Breast epithelium (tissue), 4 donors: ENCODE measurements around the gene DOCK9. TPM values are rescaled to one million over a fixed set of nuclear protein-coding genes. Genes with fewer than 3 reads are reported as not detected.

Source experiments
- DNase-seq, 2 donors: peaks; one replicate each; pipeline ENCODE4 v3.0.0-alpha.2; 2019; ENCODE audit warnings: low spot score in 2 of 2
- H3K27ac ChIP-seq, 2 donors: fragments of 200-600 bp; sonication (generic) in 1 of 2; one replicate each; pipeline ENCODE4 v1.5.1; 2016 to 2019; ENCODE audit warnings: mild to moderate bottlenecking in 1 of 2
- H3K27me3 ChIP-seq, 2 donors: fragments of 200-600 bp; sonication (generic) in 1 of 2; one replicate each; pipeline versions ENCODE4 v1.5.1 to v1.6.0; 2017 to 2019; ENCODE audit warnings: control low read depth in 1 of 2, mild to moderate bottlenecking in 1 of 2
- H3K36me3 ChIP-seq: fragments of 200-600 bp; one replicate; pipeline ENCODE4 v1.5.1; 2019
- H3K4me1 ChIP-seq, 2 donors: fragments of 200-600 bp; sonication (generic); one replicate each; pipeline ENCODE4 v1.5.1; 2016 to 2019; ENCODE audit warnings: control low read depth in 1 of 2
- H3K4me3 ChIP-seq, 3 donors: fragments of 200-600 bp; sonication (generic); 1 replicate in 2 of 3; 2 replicates in 1 of 3; pipeline ENCODE4 v1.5.1; 2016 to 2019; ENCODE audit warnings: mild to moderate bottlenecking in 3 of 3, moderate library complexity in 2 of 3
- H3K9me3 ChIP-seq, 2 donors: fragments of 200-600 bp; sonication (generic) in 1 of 2; one replicate each; pipeline ENCODE4 v1.5.1; 2016 to 2019; ENCODE audit warnings: control low read depth in 1 of 2
- CTCF ChIP-seq, 3 donors: fragments of 450-650 bp; IDR thresholded peaks; one replicate each; pipeline ENCODE4 v1.5.1; 2016 to 2017; ENCODE audit warnings: antibody characterized with exemption in 3 of 3, mild to moderate bottlenecking in 3 of 3, moderate library complexity in 3 of 3
- POLR2A ChIP-seq: fragments of 450-650 bp; IDR thresholded peaks from one replicate; pipeline ENCODE4 v1.6.1; 2016; ENCODE audit warnings: antibody characterized with exemption, mild to moderate bottlenecking, moderate library complexity
- POLR2AphosphoS5 ChIP-seq, 3 donors: sonication (generic); formaldehyde crosslinking; IDR thresholded peaks; one replicate each; pipeline ENCODE4 v1.6.1; 2017; ENCODE audit warnings: antibody characterized with exemption in 3 of 3
- intact Hi-C: fragments of 100-400 bp; cut with DNase I; formaldehyde crosslinking; loops from one replicate; pipeline ENCODE4 v1.15.1; 2023; ENCODE audit warnings: low total_unique reads
- total RNA-seq, 3 donors: library from RNA; depleted of rRNA; stranded (reverse); fragments of >200 nt; gene quantifications; one replicate each; pipeline ENCODE4 v1.1.0, GENCODE V29; 2016

DOCK9 gene
- total RNA-seq, 3 donors from 2014 or later: 85.5 to 155 (median 92.2) TPM

DNA sequence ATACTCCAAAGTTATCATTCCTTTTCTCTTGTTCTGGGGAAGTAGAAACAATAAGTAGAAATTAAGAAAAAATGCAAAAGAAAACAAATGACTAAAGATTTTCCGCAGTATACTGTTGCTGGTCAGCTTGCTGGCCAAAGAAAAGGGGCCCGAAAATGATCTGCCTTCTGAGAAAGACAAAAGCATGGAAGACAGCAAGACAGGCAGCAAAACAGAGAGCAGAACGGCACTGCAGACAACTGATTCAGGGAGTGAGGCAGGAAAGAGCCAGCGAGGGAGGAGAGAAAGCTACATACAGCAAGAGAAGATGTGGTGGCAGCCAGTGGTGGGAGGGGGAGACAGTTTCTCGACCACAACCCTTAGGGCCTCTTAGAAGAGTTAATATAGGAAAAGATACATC, 5.3 kb upstream of the DOCK9 start:
- intact Hi-C loops: loop anchor here (10.0 kb wide), 1 partner anchor 132 kb away; no protein-coding TSS in a partner anchor
- TF ChIP-seq POLR2A (no peak), POLR2AphosphoS5 (IDR thresholded peaks at IDR 0.05) (no peak), CTCF (IDR thresholded peaks at IDR 0.05) (no peak)
- H3K9me3 ChIP-seq: no peaks in the 10 kb centered on the region

GRCh38 chr13:98981369-98982080, 3.7 kb upstream of the DOCK9 start:
- Histone ChIP-seq H3K4me1 (peaks cover 0 to 6% of the 10 kb centered on the region in 2 donors), H3K4me3 (no peak overlapping the region), H3K9me3 (no peaks in the 10 kb centered on the region), H3K27ac (no peak overlapping the region), H3K27me3 (no peaks in the 10 kb centered on the region), H3K36me3 (no peaks in the 10 kb centered on the region)
- intact Hi-C loops: loop anchor here (10.0 kb wide), 1 partner anchor 133 kb away; no protein-coding TSS in a partner anchor
- DNase-seq: no peak
- TF ChIP-seq CTCF (IDR thresholded peaks at IDR 0.05): no peak
- TF ChIP-seq POLR2A: no peak
- TF ChIP-seq POLR2AphosphoS5 (IDR thresholded peaks at IDR 0.05): no peak

More for the DNA sequence above, 5.3 kb upstream of the DOCK9 start:
- H3K4me3 ChIP-seq: no peak overlapping the region
- no peaks in the 10 kb centered on the region for H3K27me3 ChIP-seq
- H3K36me3 ChIP-seq: no peaks in the 10 kb centered on the region
- no peak for DNase-seq
- H3K4me1 ChIP-seq: no peaks in the 10 kb centered on the region
- no peak overlapping the region for H3K27ac ChIP-seq

DNA sequence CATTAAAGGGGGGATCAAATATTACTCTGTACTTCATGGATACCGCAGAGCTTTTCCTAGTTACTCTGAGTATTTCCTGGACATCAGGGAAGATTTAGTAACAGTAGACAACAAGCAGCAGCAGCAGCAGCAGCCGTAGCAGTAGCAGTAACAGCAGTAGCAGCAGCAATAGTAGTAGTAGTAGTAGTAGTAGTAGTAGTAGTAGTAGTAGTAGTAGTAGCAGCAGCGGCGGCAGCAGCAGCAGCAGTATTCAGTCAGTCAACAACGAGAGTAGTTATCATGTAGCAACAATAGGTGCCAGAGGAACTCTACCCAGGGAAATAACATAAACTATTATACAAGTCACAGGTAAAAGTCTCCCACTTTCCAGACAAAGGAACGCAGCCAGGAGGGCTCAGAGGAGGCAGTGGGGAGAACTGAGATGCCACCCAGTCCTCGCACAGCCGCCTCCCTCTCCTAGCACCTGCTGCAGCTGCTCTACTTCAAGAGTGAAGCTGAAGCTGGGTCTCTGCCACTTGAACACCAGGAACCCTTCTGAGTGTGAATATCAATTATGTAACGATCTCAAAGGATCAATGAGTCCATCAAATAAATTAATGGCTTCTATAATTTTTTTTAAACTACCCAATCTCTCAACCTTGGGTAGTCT, 1.3 kb upstream of the DOCK9 start:
- Histone ChIP-seq H3K4me3 (no peak overlapping the region), H3K27me3 (no peaks in the 10 kb centered on the region), H3K27ac (peak overlapping the region; percentile 44 to 80), H3K36me3 (no peaks in the 10 kb centered on the region), H3K4me1 (peaks cover 3 to 6% of the 10 kb centered on the region in 2 donors), H3K9me3 (no peaks in the 10 kb centered on the region)
- TF ChIP-seq POLR2AphosphoS5 (IDR thresholded peaks at IDR 0.05) (no peak), CTCF (IDR thresholded peaks at IDR 0.05) (no peak), POLR2A (no peak)
- intact Hi-C loops: no loop called here
- no peak for DNase-seq

- Histone ChIP-seq H3K4me3 (peak overlapping the region; percentile 47 to 67 (median 50)), H3K27me3 (no peaks in the 10 kb centered on the region), H3K9me3 (no peaks in the 10 kb centered on the region), H3K36me3 (no peaks in the 10 kb centered on the region), H3K4me1 (peaks cover 3 to 8% of the 10 kb centered on the region in 2 donors), H3K27ac (peak overlapping the region; percentile 44 to 80)
- no peak for DNase-seq
- TF ChIP-seq POLR2AphosphoS5 (IDR thresholded peaks at IDR 0.05) (no peak), CTCF (IDR thresholded peaks at IDR 0.05) (no peak), POLR2A (no peak)
- intact Hi-C loops: no loop called here
Observed at GRCh38 chr13:98978280-98978679, 416 bp upstream of the DOCK9 start.

DNA sequence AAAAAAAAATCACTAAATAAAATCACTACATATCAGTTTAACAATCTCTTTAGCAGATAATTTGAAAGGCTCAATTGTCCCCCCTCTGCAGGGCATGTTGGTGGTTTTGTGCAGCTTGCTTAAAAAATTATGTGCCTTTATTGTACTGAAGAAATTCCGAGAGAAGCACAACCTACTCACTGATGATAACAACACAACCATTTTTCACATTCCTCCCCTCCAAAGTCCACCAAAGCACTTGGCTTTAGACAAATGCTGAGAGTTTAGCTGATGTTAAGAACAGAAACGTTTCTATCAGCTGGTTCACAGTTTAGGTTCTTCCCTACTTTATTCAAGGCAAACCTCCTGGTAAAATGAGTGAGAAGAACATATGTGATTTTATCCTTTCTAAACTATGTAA, 923 bp downstream of the DOCK9 start:
- Histone ChIP-seq H3K9me3 (no peaks in the 10 kb centered on the region), H3K4me3 (peak overlapping the region; percentile 47 to 67 (median 50)), H3K27ac (peak overlapping the region; percentile 44 to 80), H3K36me3 (no peaks in the 10 kb centered on the region), H3K4me1 (peaks cover 3 to 15% of the 10 kb centered on the region in 2 donors), H3K27me3 (no peaks in the 10 kb centered on the region)
- TF ChIP-seq POLR2A: no peak
- no peak for TF ChIP-seq CTCF (IDR thresholded peaks at IDR 0.05)
- TF ChIP-seq POLR2AphosphoS5 (IDR thresholded peaks at IDR 0.05): no peak
- intact Hi-C loops: no loop called here
- DNase-seq: no peak
